Measurements from ENCODE around the gene KCNIP4.

KCNIP4 gene

DNA sequence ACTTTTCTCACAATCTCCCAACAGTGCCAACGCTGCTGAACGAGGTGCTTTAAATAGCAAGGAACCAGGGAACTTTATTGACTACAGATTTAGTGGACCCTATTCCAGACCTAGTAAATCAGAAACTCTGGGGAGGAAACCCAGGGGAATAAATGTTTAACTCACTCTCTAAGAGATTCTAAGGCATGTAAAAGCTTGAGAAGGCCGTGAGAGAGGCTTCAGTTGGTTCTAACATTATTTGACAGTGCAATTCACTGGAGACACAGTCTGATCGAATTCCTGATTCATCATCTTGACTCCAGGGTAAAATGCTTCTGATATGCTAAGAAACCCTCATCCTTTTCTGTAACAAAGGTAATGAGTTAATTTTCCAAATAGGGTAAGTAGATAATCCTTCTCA lies 494.4 kb downstream of the KCNIP4 start:
- TF ChIP-seq, protein P1, sequence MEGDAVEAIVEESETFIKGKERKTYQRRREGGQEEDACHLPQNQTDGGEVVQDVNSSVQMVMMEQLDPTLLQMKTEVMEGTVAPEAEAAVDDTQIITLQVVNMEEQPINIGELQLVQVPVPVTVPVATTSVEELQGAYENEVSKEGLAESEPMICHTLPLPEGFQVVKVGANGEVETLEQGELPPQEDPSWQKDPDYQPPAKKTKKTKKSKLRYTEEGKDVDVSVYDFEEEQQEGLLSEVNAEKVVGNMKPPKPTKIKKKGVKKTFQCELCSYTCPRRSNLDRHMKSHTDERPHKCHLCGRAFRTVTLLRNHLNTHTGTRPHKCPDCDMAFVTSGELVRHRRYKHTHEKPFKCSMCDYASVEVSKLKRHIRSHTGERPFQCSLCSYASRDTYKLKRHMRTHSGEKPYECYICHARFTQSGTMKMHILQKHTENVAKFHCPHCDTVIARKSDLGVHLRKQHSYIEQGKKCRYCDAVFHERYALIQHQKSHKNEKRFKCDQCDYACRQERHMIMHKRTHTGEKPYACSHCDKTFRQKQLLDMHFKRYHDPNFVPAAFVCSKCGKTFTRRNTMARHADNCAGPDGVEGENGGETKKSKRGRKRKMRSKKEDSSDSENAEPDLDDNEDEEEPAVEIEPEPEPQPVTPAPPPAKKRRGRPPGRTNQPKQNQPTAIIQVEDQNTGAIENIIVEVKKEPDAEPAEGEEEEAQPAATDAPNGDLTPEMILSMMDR (conservative IDR thresholded peaks at IDR 0.05; ENCODE audit: low read depth, low read length): no peak
- no peak overlapping the region for H3K4me3 ChIP-seq (ENCODE audit: low read length)
- DNase-seq (ENCODE audit: low read depth): no peak

DNA sequence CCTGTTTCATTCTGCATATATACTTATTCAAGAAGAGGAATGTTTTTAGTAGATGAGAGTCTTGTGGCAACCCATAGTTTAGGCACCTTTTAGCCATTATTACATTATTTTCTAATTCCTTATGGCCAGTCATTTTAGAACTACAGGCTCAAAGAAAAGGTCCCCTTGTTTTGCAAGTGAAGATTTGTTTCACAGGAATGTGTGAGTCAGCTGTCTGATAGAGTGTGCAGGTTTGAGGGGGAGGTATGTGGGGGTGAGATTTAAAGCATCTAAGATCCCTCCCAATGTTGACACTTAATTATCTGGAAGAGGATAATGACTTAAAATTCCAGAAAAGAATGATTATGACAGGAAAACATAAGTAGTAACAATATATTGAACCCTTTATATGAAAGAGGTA lies 495.6 kb downstream of the KCNIP4 start:
- DNase-seq (ENCODE audit: low read depth): no peak
- no peak overlapping the region for H3K4me3 ChIP-seq (ENCODE audit: low read length)
- TF ChIP-seq, protein P1 (conservative IDR thresholded peaks at IDR 0.05; ENCODE audit: low read depth, low read length): no peak

DNA sequence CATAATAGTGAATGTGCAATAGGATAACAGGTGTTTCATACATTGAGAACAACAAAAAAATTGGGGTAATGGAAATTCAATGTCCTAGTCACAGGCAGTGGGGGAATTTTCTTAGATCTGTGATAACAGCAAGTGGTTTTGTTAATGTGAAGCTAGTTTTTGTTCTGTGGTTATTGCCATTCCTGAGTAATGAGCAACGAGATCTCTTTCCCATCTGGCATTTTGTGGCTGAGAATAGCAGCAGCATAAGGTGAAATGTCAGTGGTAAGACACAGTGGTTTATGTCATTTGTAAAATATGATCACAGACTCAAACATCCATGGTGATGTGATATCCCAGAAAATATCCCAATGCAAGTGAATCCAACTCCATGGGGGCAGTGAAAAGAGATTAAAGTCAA lies 497.5 kb downstream of the KCNIP4 start:
- DNase-seq (ENCODE audit: low read depth): peak; percentile 53
- TF ChIP-seq, protein P1 (conservative IDR thresholded peaks at IDR 0.05; ENCODE audit: low read depth, low read length): no peak
- no peak overlapping the region for H3K4me3 ChIP-seq (ENCODE audit: low read length)

DNA sequence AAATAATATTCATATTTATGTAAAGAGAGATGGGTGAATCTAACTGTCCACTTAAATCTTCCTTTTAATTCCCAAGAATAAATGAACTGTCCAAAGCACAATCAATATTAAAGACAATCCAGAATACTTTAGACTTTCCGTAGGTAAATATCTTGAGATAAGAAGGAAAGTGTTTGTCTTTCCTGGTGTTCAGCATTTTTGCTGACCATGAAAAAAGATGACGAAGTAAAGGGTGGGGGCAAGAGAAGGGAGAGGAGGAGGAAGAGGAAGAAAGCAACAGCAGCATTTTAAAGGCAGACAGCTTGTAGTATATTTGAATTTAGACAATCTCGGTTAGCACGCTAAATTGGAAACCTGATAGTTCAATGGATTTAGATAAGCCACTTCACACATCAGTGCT lies 498.2 kb downstream of the KCNIP4 start:
- TF ChIP-seq, protein P1 (conservative IDR thresholded peaks at IDR 0.05; ENCODE audit: low read depth, low read length): no peak
- no peak overlapping the region for H3K4me3 ChIP-seq (ENCODE audit: low read length)
- no peak for DNase-seq (ENCODE audit: low read depth)

DNA sequence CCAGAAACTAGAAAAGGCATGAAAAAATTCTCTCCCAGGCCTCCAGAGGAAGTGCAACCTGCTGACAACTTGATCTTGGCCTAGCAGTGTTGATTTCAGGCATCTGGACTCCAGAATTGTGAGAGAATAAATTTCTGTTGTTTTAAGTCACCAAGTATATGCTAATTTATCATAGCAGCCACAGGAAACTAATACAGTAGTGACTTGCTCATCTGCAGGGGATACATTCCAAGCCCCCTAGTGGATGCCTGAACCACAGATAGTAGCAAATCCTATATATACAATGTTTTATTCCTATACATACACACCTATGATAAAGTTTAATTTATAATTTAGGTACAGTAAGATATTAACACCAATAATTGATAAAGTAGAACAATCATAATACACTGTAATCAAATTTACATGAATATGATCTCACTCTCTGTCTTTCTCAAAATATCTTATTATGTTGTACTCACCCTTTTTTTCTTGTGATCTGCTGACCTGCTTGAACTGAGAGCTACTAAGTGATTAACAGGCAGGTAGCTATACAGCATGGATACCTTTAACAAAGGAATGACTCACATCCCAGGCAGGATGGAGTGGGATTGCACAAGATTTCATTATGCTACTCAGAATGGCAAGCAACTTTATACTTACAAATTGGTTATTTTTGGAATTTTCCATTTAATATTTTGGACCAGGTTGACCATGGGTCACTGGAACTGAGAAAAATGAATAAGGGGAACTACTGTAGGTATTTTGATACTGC lies 501.1 kb downstream of the KCNIP4 start:
- TF ChIP-seq, protein P1 (conservative IDR thresholded peaks at IDR 0.05; ENCODE audit: low read depth, low read length): peak; percentile 31
- no peak overlapping the region for H3K4me3 ChIP-seq (ENCODE audit: low read length)
- no peak for DNase-seq (ENCODE audit: low read depth)

DNA sequence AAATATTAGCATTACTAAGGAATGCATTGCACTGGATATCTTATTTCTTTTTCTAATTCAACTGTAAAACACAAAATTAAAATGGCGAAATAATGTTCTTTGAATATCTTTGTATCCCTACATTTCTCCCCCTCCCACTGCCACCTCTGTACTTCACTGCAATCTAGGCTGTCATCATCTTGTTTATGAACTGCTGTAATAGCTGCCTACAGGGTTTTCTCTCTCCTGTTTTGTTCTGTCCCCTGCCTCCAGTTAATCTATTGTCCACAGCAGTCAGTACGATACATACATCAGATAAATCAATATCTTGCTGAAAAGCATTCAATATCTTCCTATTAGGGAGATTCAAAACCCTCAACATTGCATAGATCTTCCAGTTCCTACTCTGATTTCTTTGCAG lies 528.4 kb downstream of the KCNIP4 start:
- no peak overlapping the region for H3K4me3 ChIP-seq (ENCODE audit: low read length)
- no peak for DNase-seq (ENCODE audit: low read depth)
- TF ChIP-seq, protein P1 (conservative IDR thresholded peaks at IDR 0.05; ENCODE audit: low read depth, low read length): no peak

DNA sequence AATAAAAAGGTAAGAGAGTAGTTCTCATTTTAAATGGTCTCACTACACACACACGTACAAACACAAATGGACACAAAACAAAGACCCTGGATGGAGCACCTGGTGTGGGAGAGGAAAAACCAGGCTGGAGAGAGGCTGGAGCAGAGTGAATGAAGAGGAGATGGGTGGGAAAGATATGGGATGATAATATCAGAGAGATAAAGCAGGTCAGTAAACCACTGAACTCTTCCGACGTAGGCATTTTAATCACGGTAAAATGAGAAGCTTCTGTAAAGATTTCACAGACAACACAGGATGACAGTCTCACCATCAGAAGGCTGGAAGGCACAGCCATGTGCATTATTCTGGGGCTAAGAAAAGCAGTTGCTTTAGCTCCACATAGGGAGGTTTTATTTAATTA lies 532.8 kb downstream of the KCNIP4 start:
- DNase-seq (ENCODE audit: low read depth): no peak
- no peak overlapping the region for H3K4me3 ChIP-seq (ENCODE audit: low read length)
- TF ChIP-seq, protein P1 (conservative IDR thresholded peaks at IDR 0.05; ENCODE audit: low read depth, low read length): no peak

Measured in retinal pigment epithelial cell (primary cell).